ENCODE data around the gene CCDC51.

Gene CCDC51

GRCh38 chr3:48440590-48440958 lies 655 bp upstream of the CCDC51 start:
- Histone ChIP-seq H3K27ac (peak overlapping the region; percentile 91), H3K9me3 (no peaks in the 10 kb centered on the region), H3K36me3 (peaks cover 33% of the 10 kb centered on the region), H3K4me3 (ENCODE audit: low read depth in 1 of 2, low read length in 1 of 2) (peak overlapping the region; percentile 83 to 85), H3K4me1 (ENCODE audit: control insufficient read depth in 1 of 2, insufficient read depth in 1 of 2, low read depth in 1 of 2, low read length in 1 of 2) (peaks cover 23 to 39% of the 10 kb centered on the region in 2 experiments), H3K27me3 (no peaks in the 10 kb centered on the region)
- TF ChIP-seq, protein P1, sequence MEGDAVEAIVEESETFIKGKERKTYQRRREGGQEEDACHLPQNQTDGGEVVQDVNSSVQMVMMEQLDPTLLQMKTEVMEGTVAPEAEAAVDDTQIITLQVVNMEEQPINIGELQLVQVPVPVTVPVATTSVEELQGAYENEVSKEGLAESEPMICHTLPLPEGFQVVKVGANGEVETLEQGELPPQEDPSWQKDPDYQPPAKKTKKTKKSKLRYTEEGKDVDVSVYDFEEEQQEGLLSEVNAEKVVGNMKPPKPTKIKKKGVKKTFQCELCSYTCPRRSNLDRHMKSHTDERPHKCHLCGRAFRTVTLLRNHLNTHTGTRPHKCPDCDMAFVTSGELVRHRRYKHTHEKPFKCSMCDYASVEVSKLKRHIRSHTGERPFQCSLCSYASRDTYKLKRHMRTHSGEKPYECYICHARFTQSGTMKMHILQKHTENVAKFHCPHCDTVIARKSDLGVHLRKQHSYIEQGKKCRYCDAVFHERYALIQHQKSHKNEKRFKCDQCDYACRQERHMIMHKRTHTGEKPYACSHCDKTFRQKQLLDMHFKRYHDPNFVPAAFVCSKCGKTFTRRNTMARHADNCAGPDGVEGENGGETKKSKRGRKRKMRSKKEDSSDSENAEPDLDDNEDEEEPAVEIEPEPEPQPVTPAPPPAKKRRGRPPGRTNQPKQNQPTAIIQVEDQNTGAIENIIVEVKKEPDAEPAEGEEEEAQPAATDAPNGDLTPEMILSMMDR (IDR thresholded peaks at IDR 0.05) = no peak

DNA sequence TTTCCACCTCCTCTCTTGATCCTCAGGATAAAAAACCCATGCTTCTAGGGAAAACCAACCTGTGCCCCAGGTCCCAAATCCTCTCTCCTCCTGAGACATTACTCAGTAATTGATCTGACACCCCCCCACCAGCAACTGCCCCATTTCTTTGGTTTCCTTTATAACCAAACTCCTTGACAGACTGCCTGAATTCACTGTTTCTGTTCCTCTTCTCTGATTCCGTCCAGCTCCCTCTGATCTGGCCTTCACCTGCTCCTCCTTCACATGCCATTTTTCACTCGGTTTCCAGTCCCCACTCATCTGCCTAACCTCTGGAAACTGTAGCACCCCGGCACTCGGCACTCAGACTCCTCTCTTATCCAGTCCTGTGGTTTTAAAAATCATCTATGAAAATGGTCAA lies 2.1 kb downstream of the CCDC51 start:
- TF ChIP-seq, protein P1 (IDR thresholded peaks at IDR 0.05) = no peak
- Histone ChIP-seq H3K4me3 (ENCODE audit: low read depth in 1 of 2, low read length in 1 of 2) (no peak overlapping the region), H3K4me1 (ENCODE audit: control insufficient read depth in 1 of 2, insufficient read depth in 1 of 2, low read depth in 1 of 2, low read length in 1 of 2) (peaks cover 23 to 39% of the 10 kb centered on the region in 2 experiments), H3K36me3 (peaks cover 22% of the 10 kb centered on the region), H3K27ac (no peak overlapping the region), H3K9me3 (no peaks in the 10 kb centered on the region), H3K27me3 (no peaks in the 10 kb centered on the region)

DNA sequence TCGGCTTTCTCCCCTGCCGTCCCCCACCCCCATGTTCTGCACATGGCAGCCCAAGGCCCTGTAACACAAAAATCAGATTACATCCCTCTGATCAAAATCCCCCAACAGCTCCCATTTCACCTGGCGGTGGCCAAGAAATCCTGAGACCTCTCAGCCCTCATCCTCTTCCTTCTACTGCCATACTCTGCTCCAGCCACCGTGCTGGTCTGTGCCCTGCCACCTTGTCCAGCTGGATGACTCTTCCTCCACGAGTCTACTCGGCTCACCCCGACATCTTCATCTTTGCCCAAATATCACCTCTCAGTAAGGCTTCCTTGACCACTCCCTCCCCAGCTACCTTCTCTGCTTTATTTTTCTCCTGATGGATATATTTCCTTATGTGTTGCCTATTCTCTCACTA lies 3.1 kb downstream of the CCDC51 start:
- Histone ChIP-seq H3K4me3 (ENCODE audit: low read depth in 1 of 2, low read length in 1 of 2) (no peak overlapping the region), H3K9me3 (no peaks in the 10 kb centered on the region), H3K27me3 (no peaks in the 10 kb centered on the region), H3K36me3 (peaks cover 20% of the 10 kb centered on the region), H3K4me1 (ENCODE audit: control insufficient read depth in 1 of 2, insufficient read depth in 1 of 2, low read depth in 1 of 2, low read length in 1 of 2) (peaks cover 21 to 38% of the 10 kb centered on the region in 2 experiments), H3K27ac (no peak overlapping the region)
- TF ChIP-seq, protein P1 (IDR thresholded peaks at IDR 0.05) = no peak

DNA sequence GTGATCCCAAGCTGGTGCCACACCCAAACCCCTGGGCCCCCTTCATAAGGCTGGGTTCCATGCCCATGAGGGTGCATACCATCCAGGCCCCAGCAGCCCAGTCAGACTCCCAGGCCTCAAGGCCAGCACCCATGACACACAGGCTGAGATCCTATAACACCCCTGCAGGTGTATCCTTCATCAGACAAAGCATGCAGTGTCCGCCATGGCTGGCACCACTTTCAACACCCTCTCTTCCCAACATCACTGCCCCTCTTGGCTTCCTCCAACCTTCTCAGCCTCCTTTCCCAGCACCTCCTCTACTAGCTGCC lies 3.5 kb downstream of the CCDC51 start:
- TF ChIP-seq, protein P1 (IDR thresholded peaks at IDR 0.05) = no peak
- H3K4me3 ChIP-seq (ENCODE audit: low read depth in 1 of 2, low read length in 1 of 2) = no peak overlapping the region
- H3K4me1 ChIP-seq (ENCODE audit: control insufficient read depth in 1 of 2, insufficient read depth in 1 of 2, low read depth in 1 of 2, low read length in 1 of 2) = peaks cover 17 to 34% of the 10 kb centered on the region in 2 experiments
- no peaks in the 10 kb centered on the region for H3K9me3 ChIP-seq
- H3K27ac ChIP-seq = peak overlapping the region; percentile 39
- H3K27me3 ChIP-seq = no peaks in the 10 kb centered on the region
- peaks cover 16% of the 10 kb centered on the region for H3K36me3 ChIP-seq

- TF ChIP-seq, protein P1 (IDR thresholded peaks at IDR 0.05) = peak; percentile 97
- no peaks in the 10 kb centered on the region for H3K9me3 ChIP-seq
- peak overlapping the region; percentile 39 for H3K27ac ChIP-seq
- no peak overlapping the region for H3K4me3 ChIP-seq (ENCODE audit: low read depth in 1 of 2, low read length in 1 of 2)
- peaks cover 16% of the 10 kb centered on the region for H3K36me3 ChIP-seq
- peaks cover 12 to 29% of the 10 kb centered on the region in 2 experiments for H3K4me1 ChIP-seq (ENCODE audit: control insufficient read depth in 1 of 2, insufficient read depth in 1 of 2, low read depth in 1 of 2, low read length in 1 of 2)
- no peaks in the 10 kb centered on the region for H3K27me3 ChIP-seq
Measured at GRCh38 chr3:48435774-48436476, 4.0 kb downstream of the CCDC51 start.

Data from neutrophil (primary cell).